K562 (cell line): ENCODE measurements around the gene FUBP3. TPM values are rescaled to one million over a fixed set of nuclear protein-coding genes. Genes with fewer than 3 reads are reported as not detected.

Experiments used
- HCFC1 ChIP-seq: IDR thresholded peaks from 2 replicates; pipeline ENCODE4 v1.6.1; 2012; ENCODE audit warnings: low read depth, low read length, improper control_type of control experiment
- PYGO2 ChIP-seq: fragments of 450-650 bp; IDR thresholded peaks from 2 replicates; pipeline ENCODE4 v1.6.1; 2016; ENCODE audit warnings: mild to moderate bottlenecking, missing genetic modification characterization, moderate library complexity, missing compliant biosample characterization
- RFX1 ChIP-seq: fragments of 450-650 bp; IDR thresholded peaks from 2 replicates; pipeline ENCODE4 v1.6.1; 2016; ENCODE audit warnings: mild to moderate bottlenecking, moderate library complexity
- TEAD1 ChIP-seq, 2 experiments: fragments of 450-650 bp in 1 of 2; sonication (generic) in 1 of 2; formaldehyde crosslinking; IDR thresholded peaks; 2 replicates each; pipeline versions ENCODE4 v1.4.0 to v1.8.0; 2020 to 2022; ENCODE audit warnings: mild to moderate bottlenecking in 2 of 2, missing genetic modification reagents in 1 of 2
- polyA plus RNA-seq, 8 experiments: library from polyadenylated mRNA; depleted of rRNA in 4 of 8; stranded (reverse) in 5 of 8; unstranded in 3 of 8; fragments of >200 nt; fragmentation: Nextera tagmentation in 2 of 8; fragmentation: Illumina TruSeq in 1 of 8; extraction: Ambion mirVana in 2 of 8; extraction: Trizol in 1 of 8; gene quantifications; 2 replicates each; pipeline versions ENCODE4 v1.2.1 to v1.2.3, GENCODE V29; 2011 to 2014; ENCODE audit warnings: inconsistent platforms in 1 of 8, missing spikeins in 1 of 8
- total RNA-seq, 7 experiments: library from RNA; depleted of rRNA in 6 of 7; stranded (reverse); fragments of >200 nt in 6 of 7; fragmentation: Illumina TruSeq in 2 of 7; extraction: Trizol in 2 of 7; gene quantifications; 2 replicates each; pipeline versions ENCODE4 v1.2.1 to v1.2.3, GENCODE V29; 2011 to 2021; ENCODE audit warnings: low replicate concordance in 1 of 7
- TF ChIP-seq, protein P1 (sequence below), 2 experiments: fragments of 450-650 bp; IDR thresholded peaks; 2 replicates each; pipeline ENCODE4 v1.6.1; 2018; ENCODE audit warnings: mild to moderate bottlenecking in 2 of 2, low read depth in 1 of 2; ENCODE audit not compliant: partially characterized antibody in 2 of 2

FUBP3 gene
- total and polyA plus RNA-seq, 9 of the 15 experiments (the other 6 are each of a cell fraction or from before 2014, with no cell fraction given), result 3.0 to 64.0 (median 48.1) TPM

DNA sequence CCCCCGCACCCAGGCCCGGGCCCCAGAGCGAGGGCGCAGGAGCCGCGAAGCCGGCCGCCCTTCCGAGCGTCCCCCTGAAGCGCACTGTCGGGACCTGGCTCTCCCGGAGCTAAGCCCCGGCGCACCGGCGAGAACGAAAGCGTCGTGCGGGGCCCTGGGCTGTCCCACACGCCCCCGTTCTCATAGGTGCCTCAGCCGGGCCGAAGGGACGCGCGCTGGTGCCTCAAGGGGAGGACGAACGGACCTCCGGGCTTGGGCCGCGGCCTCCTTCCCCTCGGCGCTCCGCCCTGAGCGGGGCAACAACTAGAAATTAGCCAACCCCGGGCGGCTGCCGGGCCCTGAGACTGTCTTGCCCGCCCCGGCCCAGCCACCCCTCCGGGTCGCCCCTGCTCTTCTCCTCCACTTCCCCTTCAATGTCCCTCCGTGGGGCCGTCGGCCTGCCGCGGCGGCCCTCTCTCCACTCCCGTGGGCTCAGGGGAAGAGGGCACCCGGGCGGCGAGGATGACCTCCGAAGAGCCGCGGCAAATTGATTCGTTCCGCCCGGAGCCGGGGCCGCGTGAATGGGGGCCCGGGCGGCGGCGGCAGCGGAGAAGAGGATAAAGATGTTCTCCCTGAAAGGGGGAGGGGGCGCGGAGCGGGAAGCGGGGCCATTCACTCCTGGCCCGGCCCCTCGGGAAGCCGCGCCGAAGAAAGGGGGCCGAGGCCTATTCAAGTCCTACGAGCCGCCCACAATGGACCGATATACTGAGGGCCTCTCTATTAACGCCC, 81.5 kb downstream of the FUBP3 start (continued):
- TF ChIP-seq, protein P1, sequence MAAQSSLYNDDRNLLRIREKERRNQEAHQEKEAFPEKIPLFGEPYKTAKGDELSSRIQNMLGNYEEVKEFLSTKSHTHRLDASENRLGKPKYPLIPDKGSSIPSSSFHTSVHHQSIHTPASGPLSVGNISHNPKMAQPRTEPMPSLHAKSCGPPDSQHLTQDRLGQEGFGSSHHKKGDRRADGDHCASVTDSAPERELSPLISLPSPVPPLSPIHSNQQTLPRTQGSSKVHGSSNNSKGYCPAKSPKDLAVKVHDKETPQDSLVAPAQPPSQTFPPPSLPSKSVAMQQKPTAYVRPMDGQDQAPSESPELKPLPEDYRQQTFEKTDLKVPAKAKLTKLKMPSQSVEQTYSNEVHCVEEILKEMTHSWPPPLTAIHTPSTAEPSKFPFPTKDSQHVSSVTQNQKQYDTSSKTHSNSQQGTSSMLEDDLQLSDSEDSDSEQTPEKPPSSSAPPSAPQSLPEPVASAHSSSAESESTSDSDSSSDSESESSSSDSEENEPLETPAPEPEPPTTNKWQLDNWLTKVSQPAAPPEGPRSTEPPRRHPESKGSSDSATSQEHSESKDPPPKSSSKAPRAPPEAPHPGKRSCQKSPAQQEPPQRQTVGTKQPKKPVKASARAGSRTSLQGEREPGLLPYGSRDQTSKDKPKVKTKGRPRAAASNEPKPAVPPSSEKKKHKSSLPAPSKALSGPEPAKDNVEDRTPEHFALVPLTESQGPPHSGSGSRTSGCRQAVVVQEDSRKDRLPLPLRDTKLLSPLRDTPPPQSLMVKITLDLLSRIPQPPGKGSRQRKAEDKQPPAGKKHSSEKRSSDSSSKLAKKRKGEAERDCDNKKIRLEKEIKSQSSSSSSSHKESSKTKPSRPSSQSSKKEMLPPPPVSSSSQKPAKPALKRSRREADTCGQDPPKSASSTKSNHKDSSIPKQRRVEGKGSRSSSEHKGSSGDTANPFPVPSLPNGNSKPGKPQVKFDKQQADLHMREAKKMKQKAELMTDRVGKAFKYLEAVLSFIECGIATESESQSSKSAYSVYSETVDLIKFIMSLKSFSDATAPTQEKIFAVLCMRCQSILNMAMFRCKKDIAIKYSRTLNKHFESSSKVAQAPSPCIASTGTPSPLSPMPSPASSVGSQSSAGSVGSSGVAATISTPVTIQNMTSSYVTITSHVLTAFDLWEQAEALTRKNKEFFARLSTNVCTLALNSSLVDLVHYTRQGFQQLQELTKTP (IDR thresholded peaks at IDR 0.05; ENCODE audit: low read depth in 1 of 2, partially characterized antibody in 2 of 2), result no peak
- TF ChIP-seq PYGO2 (tag) (no peak), RFX1 (no peak), TEAD1 (CRISPR knock-in tag; IDR thresholded peaks at IDR 0.05) (no peak), HCFC1 (no peak)
